HG03060 (cell line): ENCODE results near the gene LRRC36.

Source experiments
- ATAC-seq: cut with Tn5 transposase; IDR thresholded peaks from one replicate; pipeline ENCODE4 v1.9.1; 2021; ENCODE audit warnings: low read depth, moderate number of reproducible peaks; ENCODE audit not compliant: unreplicated experiment

The LRRC36 gene

GRCh38 chr16:67326472-67327309 is at the start of gene LRRC36, which contains the start of gene KCTD19:
Gene LRRC36, plus strand, starts transcription at chr16:67326815. Its CDS starts 48 bp downstream, at chr16:67326863.
Gene KCTD19, minus strand, starts transcription at chr16:67326741. Its CDS starts 34 bp downstream, at chr16:67326707.
- ATAC-seq: no peak

GRCh38 chr16:67277294-67277998 is 49.2 kb upstream of the LRRC36 start:
- no peak for ATAC-seq

- no peak for ATAC-seq
Observed at GRCh38 chr16:67277999-67278772, 48.4 kb upstream of the LRRC36 start.

- ATAC-seq: no peak
Observed at GRCh38 chr16:67278773-67279295, 47.8 kb upstream of the LRRC36 start.

- ATAC-seq: no peak
Observed at GRCh38 chr16:67279296-67280089, 47.1 kb upstream of the LRRC36 start, which contains the start of gene PLEKHG4. Gene PLEKHG4, plus strand, starts transcription at chr16:67279532. Its CDS starts 513 bp downstream, at chr16:67280045.

GRCh38 chr16:67280090-67281015 is 46.3 kb upstream of the LRRC36 start:
- no peak for ATAC-seq

- no peak for ATAC-seq
Observed at GRCh38 chr16:67281536-67282446, 44.8 kb upstream of the LRRC36 start.

GRCh38 chr16:67282447-67282805 is 44.2 kb upstream of the LRRC36 start:
- no peak for ATAC-seq

GRCh38 chr16:67283039-67283825 is 43.4 kb upstream of the LRRC36 start:
- ATAC-seq: no peak

GRCh38 chr16:67283826-67284555 is 42.6 kb upstream of the LRRC36 start:
- no peak for ATAC-seq

GRCh38 chr16:67284699-67285646 is 41.6 kb upstream of the LRRC36 start:
- ATAC-seq: no peak

- no peak for ATAC-seq
Observed at GRCh38 chr16:67286441-67287235, 40.0 kb upstream of the LRRC36 start.

GRCh38 chr16:67287960-67288359 is 38.7 kb upstream of the LRRC36 start:
- ATAC-seq: no peak

GRCh38 chr16:67291461-67291860 is 35.2 kb upstream of the LRRC36 start:
- no peak for ATAC-seq
